ENCODE data around the gene COL5A1. TPM values are rescaled to one million over a fixed set of nuclear protein-coding genes. Genes with fewer than 3 reads are reported as not detected.

The COL5A1 gene
- total RNA-seq, 4 donors from 2014 or later, result 8.4 to 14.7 (median 11.3) TPM

- intact Hi-C loops (cut with DNase I; ENCODE audit: low total_unique reads), result no loop called here
- peak in 1 of 2 donors; percentile 46 for DNase-seq (ENCODE audit: low spot score in 2 of 2)
- TF ChIP-seq CTCF (IDR thresholded peaks at IDR 0.05), result no peak
- no peak for TF ChIP-seq POLR2A (IDR thresholded peaks at IDR 0.05)
- 88 to 91% methylated on average over 6 to 8 of the region's 8 CpGs for WGBS, 2 donors
- no peak overlapping the region for H3K4me3 ChIP-seq (ENCODE audit: low read depth, poor library complexity, severe bottlenecking)
Measured at GRCh38 chr9:134884492-134884891, 242.9 kb downstream of the COL5A1 start.

GRCh38 chr9:134885001-134885678, 243.5 kb downstream of the COL5A1 start:
- no peak for TF ChIP-seq POLR2A (IDR thresholded peaks at IDR 0.05)
- H3K4me3 ChIP-seq (ENCODE audit: low read depth, poor library complexity, severe bottlenecking), result no peak overlapping the region
- DNase-seq (ENCODE audit: low spot score in 2 of 2), result peak in 1 of 2 donors; percentile 82
- intact Hi-C loops (cut with DNase I; ENCODE audit: low total_unique reads), result no loop called here
- WGBS, 2 donors, result 91 to 94% methylated on average over 19 to 22 of the region's 22 CpGs

- intact Hi-C loops (cut with DNase I; ENCODE audit: low total_unique reads), result no loop called here
- 84 to 91% methylated on average over 18 to 19 of the region's 24 CpGs for WGBS, 2 donors
Measured at GRCh38 chr9:134885679-134886412, 244.2 kb downstream of the COL5A1 start.

GRCh38 chr9:134886413-134886913, 244.9 kb downstream of the COL5A1 start:
- intact Hi-C loops (cut with DNase I; ENCODE audit: low total_unique reads), result no loop called here
- H3K4me3 ChIP-seq (ENCODE audit: low read depth, poor library complexity, severe bottlenecking), result no peak overlapping the region
- DNase-seq (ENCODE audit: low spot score in 2 of 2), result peak in 1 of 2 donors; percentile 81
- WGBS, 2 donors, result 88 to 94% methylated on average over 11 of the region's 11 CpGs
- TF ChIP-seq CTCF (IDR thresholded peaks at IDR 0.05), result no peak
- no peak for TF ChIP-seq POLR2A (IDR thresholded peaks at IDR 0.05)

More at GRCh38 chr9:134885679-134886412, 244.2 kb downstream of the COL5A1 start:
- TF ChIP-seq POLR2A (IDR thresholded peaks at IDR 0.05) (no peak), CTCF (IDR thresholded peaks at IDR 0.05) (no peak)
- DNase-seq (ENCODE audit: low spot score in 2 of 2), result peak in 1 of 2 donors; percentile 62
- no peak overlapping the region for H3K4me3 ChIP-seq (ENCODE audit: low read depth, poor library complexity, severe bottlenecking)

GRCh38 chr9:134887219-134887618, 245.6 kb downstream of the COL5A1 start:
- no peak overlapping the region for H3K4me3 ChIP-seq (ENCODE audit: low read depth, poor library complexity, severe bottlenecking)
- intact Hi-C loops (cut with DNase I; ENCODE audit: low total_unique reads), result no loop called here
- no peak for TF ChIP-seq POLR2A (IDR thresholded peaks at IDR 0.05)
- no peak for TF ChIP-seq CTCF (IDR thresholded peaks at IDR 0.05)
- 91% methylated on average over 10 of the region's 10 CpGs for WGBS, 2 donors
- DNase-seq (ENCODE audit: low spot score in 2 of 2), result peak in 1 of 2 donors; percentile 82
